ENCODE measurements around the gene CRYBA2.

Gene CRYBA2

GRCh38 chr2:218986148-218986761, 7.0 kb downstream of the CRYBA2 start:
- no peak for DNase-seq
- intact Hi-C loops (cut with DNase I), result no loop called here

DNA sequence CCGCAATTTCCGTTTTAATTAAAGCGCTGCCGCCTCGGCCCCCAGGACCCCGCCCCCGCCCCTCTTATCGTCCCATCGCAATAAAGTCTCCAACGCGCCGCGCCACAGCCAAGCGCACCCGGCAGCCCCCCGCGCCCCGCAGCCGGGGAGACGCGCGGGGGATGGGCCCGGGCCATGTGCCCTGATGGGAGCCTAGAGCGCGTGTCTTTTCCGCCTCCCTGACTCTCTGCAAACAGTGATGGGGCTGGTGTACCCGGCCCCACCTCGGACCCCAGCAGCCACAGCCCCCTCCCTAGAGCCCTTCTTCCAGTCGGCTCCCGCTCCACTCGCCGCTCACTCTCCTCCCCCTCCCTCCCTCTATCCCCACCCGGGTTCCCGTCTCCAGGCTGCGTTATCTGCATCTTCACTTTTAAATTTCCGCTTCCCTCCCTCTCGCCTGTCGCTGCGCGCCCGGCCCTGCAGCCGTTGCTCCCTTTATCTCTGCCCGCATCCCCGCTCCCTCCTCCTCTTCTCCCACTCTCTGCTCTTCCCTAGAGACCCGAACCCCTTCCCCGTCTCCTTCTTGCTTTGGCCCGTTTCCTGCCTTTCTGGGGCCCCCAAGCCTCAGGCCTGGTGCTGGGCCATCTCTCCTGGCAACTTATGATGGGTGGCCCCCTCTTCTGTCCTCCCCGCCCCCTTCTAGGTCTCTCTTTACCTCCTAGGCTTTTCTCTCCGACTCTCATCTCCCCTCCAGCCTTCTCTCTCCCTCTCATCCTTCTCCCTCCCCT, 7.7 kb downstream of the CRYBA2 start:
- peak in 6 of 42 donors; percentile 25 to 47 (median 30) for DNase-seq
- intact Hi-C loops (cut with DNase I), result no loop called here

GRCh38 chr2:218985021-218985324, 8.2 kb downstream of the CRYBA2 start, which contains the start of gene FEV:
Gene FEV (minus strand): TSS chr2:218985184. CDS start chr2:218985075, 109 bp downstream.
- intact Hi-C loops (cut with DNase I), result no loop called here
- no peak for DNase-seq

DNA sequence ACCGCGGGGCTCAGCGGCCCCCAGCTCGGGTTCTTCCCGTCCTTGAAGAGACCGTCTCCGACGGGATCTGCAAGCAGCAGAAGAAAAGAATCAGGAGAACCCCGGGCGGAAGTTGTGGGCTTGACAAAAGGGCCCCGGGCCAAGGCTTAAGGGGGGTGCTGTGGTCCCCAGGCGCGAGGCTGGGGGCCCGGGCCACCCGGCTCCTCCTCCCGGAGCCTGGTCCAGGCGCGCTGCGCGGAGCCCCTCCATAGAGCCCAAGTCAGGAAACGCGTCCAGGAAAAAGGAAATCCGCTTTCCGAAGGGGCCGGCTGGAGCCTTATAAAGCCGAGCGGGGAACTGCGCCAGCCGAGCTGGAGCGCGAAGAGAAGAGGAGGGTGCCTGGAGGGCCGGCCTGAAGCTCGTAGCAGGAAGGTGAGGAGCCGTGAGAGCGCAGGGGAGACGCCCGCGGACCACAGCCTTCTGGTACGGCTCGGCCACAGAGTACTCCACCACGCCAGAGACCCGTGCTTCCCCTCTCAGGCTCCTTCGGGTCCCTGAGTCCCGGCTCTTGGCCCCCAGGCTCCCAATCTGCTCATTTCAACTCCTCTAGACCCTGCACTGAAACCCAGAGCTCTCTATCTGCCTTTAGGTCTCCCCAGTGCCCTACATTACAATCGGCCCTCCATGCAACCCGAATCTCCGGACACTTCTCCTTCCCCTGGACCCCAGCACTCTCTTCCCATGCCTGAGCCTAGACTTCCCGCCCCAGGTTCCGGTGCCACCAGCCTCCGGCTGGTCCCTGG, 8.8 kb downstream of the CRYBA2 start:
- peak in 1 of 42 donors; percentile 18 for DNase-seq
- intact Hi-C loops (cut with DNase I), result no loop called here

GRCh38 chr2:218983934-218984238, 9.3 kb downstream of the CRYBA2 start:
- intact Hi-C loops (cut with DNase I), result no loop called here

GRCh38 chr2:218983263-218983933, 9.8 kb downstream of the CRYBA2 start:
- no peak for DNase-seq
- intact Hi-C loops (cut with DNase I), result no loop called here

More at GRCh38 chr2:218983934-218984238, 9.3 kb downstream of the CRYBA2 start:
- DNase-seq, result no peak

GRCh38 chr2:218982586-218983262, 10.5 kb downstream of the CRYBA2 start:
- intact Hi-C loops (cut with DNase I), result no loop called here
- DNase-seq, result no peak

DNA sequence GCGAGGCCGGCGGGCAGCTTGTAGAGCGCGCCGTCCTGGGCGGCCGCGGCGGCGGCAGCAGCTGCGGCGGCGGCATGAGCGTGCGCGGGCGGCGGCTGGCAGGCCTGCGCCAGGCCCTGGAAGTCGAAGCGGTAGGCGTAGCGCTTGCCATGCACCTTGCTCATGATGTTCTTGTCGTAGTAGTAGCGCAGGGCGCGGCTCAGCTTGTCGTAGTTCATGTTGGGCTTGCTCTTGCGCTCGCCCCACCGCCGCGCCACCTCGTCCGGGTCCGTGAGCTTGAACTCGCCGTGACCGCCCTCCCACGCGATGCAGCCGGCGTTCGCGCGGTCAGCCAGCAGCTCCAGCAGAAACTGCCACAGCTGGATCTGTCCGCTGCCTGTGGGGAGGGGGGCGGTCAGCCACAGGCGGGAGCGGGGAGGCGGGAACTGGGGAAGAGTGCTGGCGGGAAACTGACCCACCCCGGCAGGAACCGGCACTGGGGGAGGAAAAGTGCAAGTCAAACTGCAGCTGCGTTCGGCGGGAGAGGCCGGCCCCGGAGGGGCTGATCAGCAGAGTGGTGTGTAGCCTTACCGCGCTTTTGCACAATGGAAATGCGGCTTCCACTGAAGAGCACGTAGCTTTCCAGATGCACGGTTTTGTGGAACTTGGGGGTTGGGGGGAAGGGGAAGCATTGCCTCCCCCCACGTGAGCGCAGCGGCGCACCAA, 11.2 kb downstream of the CRYBA2 start:
- intact Hi-C loops (cut with DNase I), result no loop called here
- DNase-seq, result peak in 37 of 42 donors; percentile 42 to 90 (median 70)

- intact Hi-C loops (cut with DNase I), result no loop called here
- peak in 1 of 42 donors; percentile 39 for DNase-seq
Observed at GRCh38 chr2:218981390-218981880, 11.8 kb downstream of the CRYBA2 start.

GRCh38 chr2:218980735-218981389, 12.4 kb downstream of the CRYBA2 start:
- DNase-seq, result peak in 8 of 42 donors; percentile 19 to 53 (median 35)
- intact Hi-C loops (cut with DNase I), result no loop called here

- intact Hi-C loops (cut with DNase I), result no loop called here
- DNase-seq, result peak; percentile 72 to 93 (median 87)
Observed at GRCh38 chr2:218979846-218980734, 13.1 kb downstream of the CRYBA2 start.

- no peak for DNase-seq
- intact Hi-C loops (cut with DNase I), result no loop called here
Observed at GRCh38 chr2:218975060-218975777, 18.0 kb downstream of the CRYBA2 start.

DNA sequence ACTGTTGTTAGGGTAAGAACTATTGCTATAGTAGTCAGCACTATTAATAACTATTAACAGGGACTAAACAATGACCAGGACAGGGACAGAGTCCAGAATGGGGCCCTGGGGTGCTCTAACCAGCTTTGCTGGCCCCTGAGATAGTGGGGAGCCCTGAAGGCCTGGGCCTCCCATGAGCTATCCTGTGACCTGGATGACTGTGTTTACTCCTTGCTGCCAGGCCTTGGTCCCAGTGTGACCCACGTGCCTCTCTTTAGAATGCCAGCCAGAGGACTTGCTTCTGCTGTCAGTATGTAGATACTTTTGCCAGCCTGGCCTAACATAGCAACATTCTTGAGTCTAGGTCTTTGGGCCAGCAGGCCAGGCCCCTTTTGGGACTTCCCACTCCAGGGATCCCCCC, 22.3 kb downstream of the CRYBA2 start:
- intact Hi-C loops (cut with DNase I), result no loop called here
- no peak for DNase-seq

GRCh38 chr2:218964041-218964771, 29.0 kb downstream of the CRYBA2 start:
- DNase-seq, result peak in 10 of 42 donors; percentile 27 to 68 (median 52)
- intact Hi-C loops (cut with DNase I), result no loop called here

DNA sequence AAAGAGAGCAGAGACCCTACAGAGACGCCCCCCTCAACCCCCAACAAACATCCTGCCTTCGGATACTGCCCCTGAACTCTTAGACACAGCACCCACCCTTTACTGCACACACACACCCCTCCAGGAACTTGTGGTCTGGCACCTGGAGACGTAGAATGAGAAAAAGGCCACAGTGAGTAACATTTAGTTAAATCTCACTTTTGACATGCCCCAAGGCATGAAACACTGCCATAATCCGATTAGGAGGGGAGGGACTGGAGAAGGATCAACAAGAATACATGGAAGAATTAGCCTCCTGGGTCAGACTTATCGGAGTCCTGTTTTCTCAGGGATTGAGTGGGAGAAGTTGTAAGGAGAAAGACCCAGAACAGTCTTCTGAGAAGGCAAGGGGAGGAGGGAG, 29.6 kb downstream of the CRYBA2 start:
- no peak for DNase-seq
- intact Hi-C loops (cut with DNase I), result no loop called here
